Kidney (tissue), 14 donors: Measurements from ENCODE around the gene ZNF646. TPM values are rescaled to one million over a fixed set of nuclear protein-coding genes. Genes with fewer than 3 reads are reported as not detected.

Experiments used
- DNase-seq, 5 donors: peaks; one replicate each; pipeline ENCODE4 v3.0.0-alpha.2; 2013 to 2020
- FAIRE-seq: peaks from 2 replicates; lab custom pipeline; 2012; peaks lifted over from hg19 to GRCh38; lab: Jason Lieb, UNC
- H3K27ac ChIP-seq, 2 donors: one replicate each; pipeline ENCODE4 v1.7.0; 2013; ENCODE audit warnings: low read depth in 2 of 2, low read length in 2 of 2, inconsistent platforms in 1 of 2
- H3K27me3 ChIP-seq: one replicate; pipeline ENCODE4 v1.7.1; 2013; ENCODE audit warnings: low read length, inconsistent platforms; ENCODE audit not compliant: control insufficient read depth, insufficient read depth
- H3K36me3 ChIP-seq, 3 donors: one replicate each; pipeline versions ENCODE4 v1.7.0 to v1.7.1; 2013; ENCODE audit warnings: low read length in 3 of 3, control low read depth in 1 of 3, inconsistent platforms in 1 of 3; ENCODE audit not compliant: insufficient read depth in 3 of 3, control insufficient read depth in 2 of 3
- H3K4me1 ChIP-seq, 3 donors: one replicate each; pipeline versions ENCODE4 v1.7.0 to v1.7.1; 2013; ENCODE audit warnings: low read length in 3 of 3, inconsistent platforms in 1 of 3, low read depth in 1 of 3; ENCODE audit not compliant: control insufficient read depth in 2 of 3, insufficient read depth in 2 of 3
- H3K4me3 ChIP-seq, 3 donors: one replicate each; pipeline versions ENCODE4 v1.7.0 to v1.8.1; 2013; ENCODE audit warnings: low read length in 3 of 3, control low read depth in 1 of 3, inconsistent platforms in 1 of 3
- H3K9ac ChIP-seq, 3 donors: one replicate each; pipeline versions ENCODE4 v1.7.0 to v1.7.1; 2013; ENCODE audit warnings: low read length in 3 of 3, control low read depth in 1 of 3, inconsistent platforms in 1 of 3
- H3K9me3 ChIP-seq, 3 donors: one replicate each; pipeline versions ENCODE4 v1.7.0 to v1.7.1; 2013; ENCODE audit warnings: low read length in 3 of 3, control low read depth in 1 of 3, inconsistent platforms in 1 of 3; ENCODE audit not compliant: control insufficient read depth in 2 of 3, insufficient read depth in 1 of 3
- CTCF ChIP-seq: IDR thresholded peaks from 3 replicates; pipeline ENCODE4 v1.5.1; 2012; ENCODE audit warnings: mild to moderate bottlenecking, moderate library complexity, borderline replicate concordance; ENCODE audit not compliant: insufficient read depth; ENCODE audit errors: extremely low read depth
- intact Hi-C: fragments of 100-400 bp; cut with DNase I; formaldehyde crosslinking; loops from one replicate; pipeline ENCODE4 v1.11.1; 2022
- polyA plus RNA-seq: library from polyadenylated mRNA; stranded (reverse); fragments of 350-450 nt; fragmentation: Illumina TruSeq; extraction: RNeasy Lipid Tissue Mini Kit (QIAGEN cat#74804); gene quantifications from one replicate; pipeline ENCODE4 v1.2.3, GENCODE V29; 2014; ENCODE audit warnings: low read depth, low replicate concordance; ENCODE audit not compliant: insufficient read depth
- total RNA-seq: library from RNA; stranded (reverse); fragmentation: NEBNext Ultra II Directional; extraction: Animal tissue kit (Norgen Biotek cat#: 25700); gene quantifications from one replicate; pipeline ENCODE4 v1.2.1, GENCODE V29; 2021
- donor health status: control.
- donor health status: control.
- donor health status: control.
- donor health status: control.
- donor health status: control.
- donor health status: DM: yes; HTN: yes; CAD: no.
- donor health status: Normal renal cell carcinoma (clear cell type).

ZNF646 gene
- total and polyA plus RNA-seq, 2 donors from 2014 or later, result 2.9 to 20.5 TPM

- no peaks in the 10 kb centered on the region for H3K27me3 ChIP-seq
- no peak overlapping the region for H3K27ac ChIP-seq
- FAIRE-seq (no peak), DNase-seq (peak in 4 of 5 donors; percentile 20 to 84 (median 47))
- no peak for TF ChIP-seq CTCF
- intact Hi-C loops, result no loop called here
- no peak overlapping the region for H3K4me3 ChIP-seq
- H3K4me1 ChIP-seq, result peaks cover 0 to 10% (median 0%) of the 10 kb centered on the region in 3 donors
- no peaks in the 10 kb centered on the region for H3K9me3 ChIP-seq
- no peak overlapping the region for H3K9ac ChIP-seq
- H3K36me3 ChIP-seq, result peaks cover 0 to 11% (median 4%) of the 10 kb centered on the region in 3 donors
Observed at GRCh38 chr16:31093132-31093703, 19.0 kb downstream of the ZNF646 start.

GRCh38 chr16:31094088-31094423, 19.8 kb downstream of the ZNF646 start:
- peaks cover 0 to 11% (median 4%) of the 10 kb centered on the region in 3 donors for H3K36me3 ChIP-seq
- intact Hi-C loops, result no loop called here
- peak overlapping the region; percentile 58 to 75 (median 63) for H3K9ac ChIP-seq
- TF ChIP-seq CTCF, result no peak
- DNase-seq, result peak in 3 of 5 donors; percentile 34 to 70 (median 46)
- peaks cover 0 to 10% (median 0%) of the 10 kb centered on the region in 3 donors for H3K4me1 ChIP-seq
- H3K4me3 ChIP-seq, result peak overlapping the region; percentile 59 to 93 (median 82)
- H3K27ac ChIP-seq, result peak overlapping the region; percentile 82 to 90
- no peaks in the 10 kb centered on the region for H3K9me3 ChIP-seq
- no peak for FAIRE-seq
- H3K27me3 ChIP-seq, result no peaks in the 10 kb centered on the region

GRCh38 chr16:31094424-31095120, 20.4 kb downstream of the ZNF646 start, which contains the start of gene VKORC1:
VKORC1 (minus strand) TSS chr16:31094797; CDS start chr16:31094729, 68 bp downstream.
- intact Hi-C loops, result no loop called here
- H3K9me3 ChIP-seq, result no peaks in the 10 kb centered on the region
- FAIRE-seq, result peak; percentile 13

More at GRCh38 chr16:31094424-31095120, 20.4 kb downstream of the ZNF646 start, which contains the start of gene VKORC1:
- Histone ChIP-seq H3K9ac (peak within 1 kb of the TSS; percentile 58 to 75 (median 63)), H3K36me3 (peaks cover 0 to 11% (median 4%) of the 10 kb centered on the region in 3 donors), H3K4me1 (peaks cover 0 to 10% (median 0%) of the 10 kb centered on the region in 3 donors), H3K27me3 (no peaks in the 10 kb centered on the region), H3K4me3 (peak within 1 kb of the TSS; percentile 59 to 93 (median 82)), H3K27ac (peak within 1 kb of the TSS; percentile 82 to 90)
- no peak for TF ChIP-seq CTCF
- DNase-seq, result peak; percentile 95 to 98 (median 96)
